GM21423 (cell line): Measurements from ENCODE around the gene SLC29A1.

ENCODE experiments used
- ATAC-seq: cut with Tn5 transposase; IDR thresholded peaks from one replicate; pipeline ENCODE4 v1.9.1; 2021; ENCODE audit warnings: mild to moderate bottlenecking, moderate library complexity; ENCODE audit not compliant: unreplicated experiment

SLC29A1 gene

DNA sequence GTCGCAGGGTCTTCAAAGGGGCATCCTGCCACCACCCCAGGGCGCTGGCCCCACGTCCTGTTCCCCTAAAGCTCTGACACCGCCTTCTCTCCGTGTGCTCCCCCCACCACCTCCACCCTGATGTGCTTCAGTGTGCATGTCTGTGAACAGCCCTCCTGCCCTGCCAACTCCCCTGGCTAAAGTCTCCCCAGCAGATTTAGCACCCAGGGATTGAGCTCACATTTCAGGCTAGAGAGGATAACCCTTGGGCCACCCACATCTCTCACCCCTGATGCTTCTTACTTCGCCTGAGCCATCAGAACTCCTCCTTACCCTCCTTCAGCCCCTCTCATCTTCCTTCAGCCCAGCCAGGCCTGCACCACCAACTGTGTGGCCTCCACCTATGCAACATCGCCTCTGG lies 54.4 kb downstream of the SLC29A1 start:
- no peak for ATAC-seq

DNA sequence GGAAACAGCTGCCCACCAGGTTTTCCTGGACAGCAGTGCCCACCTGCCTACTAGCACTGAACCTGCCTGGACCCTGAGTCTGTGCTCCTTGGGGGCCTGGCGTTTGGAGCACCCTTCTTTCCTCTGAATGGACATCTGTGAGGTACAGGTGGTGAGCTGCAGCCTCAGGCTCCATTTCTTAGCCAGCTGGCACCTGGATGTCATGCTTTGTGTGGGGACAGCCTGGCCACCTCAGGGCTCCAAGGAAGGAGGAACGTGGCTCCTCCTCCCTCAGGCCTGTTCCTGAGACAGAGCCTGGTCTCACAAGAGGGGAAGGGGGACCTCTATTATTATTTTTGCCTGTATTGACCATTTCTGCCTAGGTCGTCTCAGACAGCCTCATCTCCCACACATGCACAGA lies 54.9 kb downstream of the SLC29A1 start:
- no peak for ATAC-seq

DNA sequence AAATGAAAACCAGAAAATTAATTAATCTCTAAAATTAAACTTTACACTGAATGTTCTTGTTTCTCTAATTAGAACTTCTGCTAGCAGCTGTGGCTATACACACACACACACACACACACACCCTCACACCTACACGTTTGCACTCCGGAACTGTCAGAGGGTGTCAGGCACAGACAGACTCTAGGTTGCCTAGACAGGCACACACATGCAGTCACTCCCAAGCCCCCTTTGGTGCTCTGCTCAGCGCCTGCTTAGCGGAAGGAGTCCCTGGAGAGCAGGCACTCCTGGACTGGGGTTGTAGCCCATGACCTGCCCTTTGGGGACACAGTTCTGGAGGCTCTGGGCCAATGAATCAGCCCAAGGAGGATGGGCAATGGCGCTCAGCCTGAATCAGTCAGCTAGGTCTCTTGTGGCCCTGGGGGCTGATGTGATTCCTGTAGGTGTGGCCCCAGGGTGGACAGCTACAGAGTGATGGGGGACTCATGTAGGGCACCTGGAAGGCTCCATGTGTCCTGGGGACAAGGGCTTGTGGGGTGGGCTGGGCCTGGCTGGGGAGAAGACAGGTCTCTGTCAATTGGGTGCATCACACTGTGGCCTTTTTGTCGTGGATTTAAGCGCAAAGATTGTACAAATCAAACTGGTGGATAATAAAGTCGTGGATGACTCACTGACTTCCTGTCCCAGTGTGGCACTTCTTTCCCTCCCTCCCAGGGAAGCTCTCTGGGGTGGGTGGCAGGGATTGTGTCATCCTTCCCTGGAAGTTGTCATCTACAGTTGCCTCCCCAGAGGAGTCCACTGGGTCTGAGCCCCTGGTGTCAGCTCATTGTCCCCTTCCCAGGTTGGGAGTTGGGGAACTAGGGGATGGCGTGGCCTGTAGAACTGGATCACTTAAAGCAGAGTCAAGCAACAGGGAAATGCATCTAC lies 55.6 kb downstream of the SLC29A1 start:
- ATAC-seq = no peak
